ENCODE measurements around the gene NTM.
"Not testable (repeated sequence)": the region's sequence is repeated elsewhere in the genome, so short reads cannot be mapped to it uniquely, and the experiment has no call there.

Gene NTM

GRCh38 chr11:132346558-132347148 is 976.2 kb downstream of the NTM start:
- no peak overlapping the region for H3K4me3 ChIP-seq (ENCODE audit: low read length)
- TF ChIP-seq ZNF274 (IDR thresholded peaks at IDR 0.05; ENCODE audit: low read depth, low read length), result no peak

GRCh38 chr11:132347156-132348090 is 977.0 kb downstream of the NTM start:
- H3K4me3 ChIP-seq (ENCODE audit: low read length), result no peak overlapping the region
- no peak for TF ChIP-seq ZNF274 (IDR thresholded peaks at IDR 0.05; ENCODE audit: low read depth, low read length)

- no peak for TF ChIP-seq ZNF274 (IDR thresholded peaks at IDR 0.05; ENCODE audit: low read depth, low read length)
- no peak overlapping the region for H3K4me3 ChIP-seq (ENCODE audit: low read length)
Measured at GRCh38 chr11:132349811-132350733, 979.7 kb downstream of the NTM start.

GRCh38 chr11:132351050-132351449 is 980.6 kb downstream of the NTM start:
- no peak for TF ChIP-seq ZNF274 (IDR thresholded peaks at IDR 0.05; ENCODE audit: low read depth, low read length)
- H3K4me3 ChIP-seq (ENCODE audit: low read length), result no peak overlapping the region

- TF ChIP-seq ZNF274 (IDR thresholded peaks at IDR 0.05; ENCODE audit: low read depth, low read length), result no peak
Measured at GRCh38 chr11:132352497-132352896, 982.1 kb downstream of the NTM start.

GRCh38 chr11:132353255-132353654 is 982.8 kb downstream of the NTM start:
- TF ChIP-seq ZNF274 (IDR thresholded peaks at IDR 0.05; ENCODE audit: low read depth, low read length), result no peak
- no peak overlapping the region for H3K4me3 ChIP-seq (ENCODE audit: low read length)

More at GRCh38 chr11:132352497-132352896, 982.1 kb downstream of the NTM start:
- no peak overlapping the region for H3K4me3 ChIP-seq (ENCODE audit: low read length)

GRCh38 chr11:132357811-132358572 is 987.6 kb downstream of the NTM start:
- no peak for TF ChIP-seq ZNF274 (IDR thresholded peaks at IDR 0.05; ENCODE audit: low read depth, low read length)
- peak overlapping the region; percentile 35; the same call in 1 of the 2 replicates for H3K4me3 ChIP-seq (ENCODE audit: low read length)

GRCh38 chr11:132358573-132358953 is 988.1 kb downstream of the NTM start:
- no peak for TF ChIP-seq ZNF274 (IDR thresholded peaks at IDR 0.05; ENCODE audit: low read depth, low read length)
- H3K4me3 ChIP-seq (ENCODE audit: low read length), result peak overlapping the region; percentile 7; the same call in 1 of the 2 replicates

GRCh38 chr11:132361011-132361550 is 990.7 kb downstream of the NTM start:
- no peak for TF ChIP-seq ZNF274 (IDR thresholded peaks at IDR 0.05; ENCODE audit: low read depth, low read length)
- H3K4me3 ChIP-seq (ENCODE audit: low read length), result no peak overlapping the region

- H3K4me3 ChIP-seq (ENCODE audit: low read length), result no peak overlapping the region
- TF ChIP-seq ZNF274 (IDR thresholded peaks at IDR 0.05; ENCODE audit: low read depth, low read length), result no peak
Measured at GRCh38 chr11:132365650-132366049, 995.2 kb downstream of the NTM start.

GRCh38 chr11:132367293-132367692 is 996.9 kb downstream of the NTM start:
- H3K4me3 ChIP-seq (ENCODE audit: low read length), result no peak overlapping the region
- TF ChIP-seq ZNF274 (IDR thresholded peaks at IDR 0.05; ENCODE audit: low read depth, low read length), result no peak

GRCh38 chr11:132370114-132370513 is 999.7 kb downstream of the NTM start:
- H3K4me3 ChIP-seq (ENCODE audit: low read length), result not testable (repeated sequence)

- no peak overlapping the region for H3K4me3 ChIP-seq (ENCODE audit: low read length)
- TF ChIP-seq ZNF274 (IDR thresholded peaks at IDR 0.05; ENCODE audit: low read depth, low read length), result no peak
Measured at GRCh38 chr11:132373405-132374143, 1003.2 kb downstream of the NTM start.
